Trophoblast cell (in vitro differentiated cells and primary cell): ENCODE results near the gene SSBP3.

Source experiments
- DNase-seq, 2 donors: peaks; one replicate each; pipeline ENCODE4 v3.0.0-alpha.2; 2016
- H2AFZ ChIP-seq: 2 replicates; pipeline ENCODE4 v1.6.1; 2013; ENCODE audit warnings: low read length, moderate library complexity, mild to moderate bottlenecking; ENCODE audit not compliant: insufficient read depth, poor library complexity
- H2AK5ac ChIP-seq: 2 replicates; pipeline ENCODE4 v1.6.1; 2013; ENCODE audit warnings: mild to moderate bottlenecking, low read length
- H2BK120ac ChIP-seq: 2 replicates; pipeline ENCODE4 v1.6.1; 2013; ENCODE audit warnings: low read length, mild to moderate bottlenecking, moderate library complexity; ENCODE audit not compliant: insufficient read depth, poor library complexity
- H2BK12ac ChIP-seq: 2 replicates; pipeline ENCODE4 v1.6.1; 2013; ENCODE audit warnings: mild to moderate bottlenecking, low read length, moderate library complexity
- H2BK5ac ChIP-seq: 2 replicates; pipeline ENCODE4 v1.6.1; 2013; ENCODE audit warnings: low read length, low read depth, moderate library complexity, mild to moderate bottlenecking; ENCODE audit not compliant: poor library complexity
- H3K14ac ChIP-seq: 2 replicates; pipeline ENCODE4 v1.6.1; 2013; ENCODE audit warnings: mild to moderate bottlenecking, low read length
- H3K18ac ChIP-seq: 2 replicates; pipeline ENCODE4 v1.6.1; 2013; ENCODE audit warnings: mild to moderate bottlenecking, low read length
- H3K23ac ChIP-seq: 2 replicates; pipeline ENCODE4 v1.6.1; 2013; ENCODE audit warnings: low read length
- H3K27ac ChIP-seq: 2 replicates; pipeline ENCODE4 v1.5.1; 2013; ENCODE audit warnings: low read depth, mild to moderate bottlenecking, inconsistent platforms, low read length, moderate library complexity
- H3K27me3 ChIP-seq: 2 replicates; pipeline ENCODE4 v1.6.1; 2013; ENCODE audit warnings: inconsistent platforms, mild to moderate bottlenecking, low read length, moderate library complexity; ENCODE audit not compliant: insufficient read depth
- H3K36me3 ChIP-seq, 2 experiments: 1 replicate in 1 of 2; 2 replicates in 1 of 2; pipeline ENCODE4 v1.6.1; 2013; ENCODE audit warnings: low read length in 2 of 2, mild to moderate bottlenecking in 2 of 2, moderate library complexity in 1 of 2; ENCODE audit not compliant: insufficient read depth in 2 of 2, control insufficient read depth in 1 of 2
- H3K4ac ChIP-seq: 2 replicates; pipeline ENCODE4 v1.6.1; 2013; ENCODE audit warnings: low read depth, mild to moderate bottlenecking, low read length, moderate library complexity
- H3K4me1 ChIP-seq, 2 experiments: 1 replicate in 1 of 2; 2 replicates in 1 of 2; pipeline ENCODE4 v1.6.1; 2013; ENCODE audit warnings: low read length in 2 of 2, mild to moderate bottlenecking in 2 of 2, moderate library complexity in 1 of 2; ENCODE audit not compliant: insufficient read depth in 2 of 2, control insufficient read depth in 1 of 2
- H3K4me2 ChIP-seq: 2 replicates; pipeline ENCODE4 v1.6.1; 2013; ENCODE audit warnings: inconsistent platforms, mild to moderate bottlenecking, low read length, moderate library complexity
- H3K4me3 ChIP-seq: 2 replicates; pipeline ENCODE4 v1.5.1; 2013; ENCODE audit warnings: mild to moderate bottlenecking, low read depth, low read length, inconsistent platforms
- H3K79me1 ChIP-seq: one replicate; pipeline ENCODE4 v1.6.1; 2013; ENCODE audit warnings: low read length
- H3K79me2 ChIP-seq: 2 replicates; pipeline ENCODE4 v1.6.1; 2013; ENCODE audit warnings: low read length, mild to moderate bottlenecking; ENCODE audit not compliant: control insufficient read depth, insufficient read depth, poor library complexity
- H3K9ac ChIP-seq: 2 replicates; pipeline ENCODE4 v1.6.1; 2013; ENCODE audit warnings: mild to moderate bottlenecking, low read length
- H3K9me3 ChIP-seq: 2 replicates; pipeline ENCODE4 v1.6.1; 2013; ENCODE audit warnings: low read depth, mild to moderate bottlenecking, control low read depth, inconsistent platforms, low read length; ENCODE audit not compliant: insufficient read depth
- H4K12ac ChIP-seq: 2 replicates; pipeline ENCODE4 v1.6.1; 2013; ENCODE audit warnings: low read depth, mild to moderate bottlenecking, low read length, moderate library complexity
- H4K8ac ChIP-seq: 2 replicates; pipeline ENCODE4 v1.6.1; 2013; ENCODE audit warnings: low read depth, mild to moderate bottlenecking, low read length, moderate library complexity
- H4K91ac ChIP-seq: one replicate; pipeline ENCODE4 v1.6.1; 2013; ENCODE audit warnings: low read depth, mild to moderate bottlenecking, low read length, moderate library complexity
- WGBS: extraction: QIAGEN DNeasy Blood & Tissue Kit; methylation state at CpG from one replicate; pipeline ENCODE4 v1.1.7; 2013; ENCODE audit warnings: missing lambda C conversion rate; ENCODE audit not compliant: insufficient read length, insufficient coverage; ENCODE audit errors: extremely low coverage; 5-methylcytosine and 5-hydroxymethylcytosine counted together

The SSBP3 gene

GRCh38 chr1:54404939-54405897 is 976 bp downstream of the SSBP3 start:
- Histone ChIP-seq H3K79me2 (peaks cover 25% of the 10 kb centered on the region), H4K91ac (peak overlapping the region; percentile 59), H3K36me3 (peaks cover 4 to 17% of the 10 kb centered on the region in 2 experiments), H2BK120ac (peak overlapping the region; percentile 10), H2AFZ (peak overlapping the region; percentile 54), H2AK5ac (peak overlapping the region; percentile 4), H3K4me2 (peak overlapping the region; percentile 70), H3K9ac (peak overlapping the region; percentile 75), H4K8ac (peak overlapping the region; percentile 7), H3K18ac (peak overlapping the region; percentile 50), H3K4ac (peak overlapping the region; percentile 97), H3K4me1 (peaks cover 30 to 37% of the 10 kb centered on the region in 2 experiments), H3K9me3 (no peaks in the 10 kb centered on the region), H2BK12ac (no peak overlapping the region), H3K4me3 (peak overlapping the region; percentile 90), H3K27me3 (no peaks in the 10 kb centered on the region), H3K79me1 (peaks cover 37% of the 10 kb centered on the region), H3K23ac (no peak overlapping the region), H2BK5ac (peak overlapping the region; percentile 58), H4K12ac (no peak overlapping the region), H3K14ac (peak overlapping the region; percentile 34), H3K27ac (peak overlapping the region; percentile 41)
- peak in 1 of 2 donors; percentile 29 for DNase-seq
- no CpG with 5 or more reads among the region's 92 CpGs for WGBS

- no CpG with 5 or more reads among the region's 11 CpGs for whole genome bisulfite sequencing
- H4K8ac ChIP-seq: no peak overlapping the region
These were observed 1.9 kb downstream of the SSBP3 start for GRCh38 chr1:54404263-54404662.

DNA sequence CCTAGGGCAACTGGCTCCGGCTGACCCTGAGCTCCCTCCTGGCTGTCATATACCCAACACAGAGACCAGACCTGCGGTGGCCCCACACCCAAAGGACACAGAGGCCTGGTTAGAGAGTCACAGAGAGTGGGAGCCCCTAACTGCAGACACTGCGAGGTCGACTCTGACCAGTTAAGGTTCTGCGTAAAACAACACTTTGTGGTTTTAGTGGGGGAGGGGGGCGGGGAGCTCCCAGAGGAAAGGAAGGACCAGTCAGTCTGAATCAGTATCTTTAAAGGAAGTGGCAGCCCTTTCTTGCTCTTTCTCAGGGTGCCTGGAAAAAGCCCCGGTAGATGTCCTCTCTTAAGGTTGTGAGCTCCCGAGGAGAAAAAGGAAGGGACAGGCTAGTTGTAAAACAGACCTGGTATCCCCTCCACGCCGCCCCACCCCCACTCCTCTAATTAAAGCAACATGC is 2.4 kb downstream of the SSBP3 start:
- no peak overlapping the region for H2AK5ac ChIP-seq
- WGBS: no CpG with 5 or more reads among the region's 10 CpGs

More at GRCh38 chr1:54404263-54404662, 1.9 kb downstream of the SSBP3 start:
- peak overlapping the region; percentile 70 for H3K4me2 ChIP-seq
- H3K14ac ChIP-seq: peak overlapping the region; percentile 24
- peaks cover 23 to 29% of the 10 kb centered on the region in 2 experiments for H3K4me1 ChIP-seq
- H3K79me2 ChIP-seq: peaks cover 25% of the 10 kb centered on the region
- H2BK5ac ChIP-seq: peak overlapping the region; percentile 2
- peak overlapping the region; percentile 31 for H3K9ac ChIP-seq
- no peak overlapping the region for H3K27ac ChIP-seq
- no peak overlapping the region for H4K12ac ChIP-seq
- H3K36me3 ChIP-seq: peaks cover 5 to 23% of the 10 kb centered on the region in 2 experiments
- no peaks in the 10 kb centered on the region for H3K9me3 ChIP-seq
- H2BK12ac ChIP-seq: no peak overlapping the region
- H3K27me3 ChIP-seq: no peaks in the 10 kb centered on the region
- peak overlapping the region; percentile 22 for H3K18ac ChIP-seq
- no peak for DNase-seq
- H3K79me1 ChIP-seq: peaks cover 33% of the 10 kb centered on the region
- no peak overlapping the region for H2BK120ac ChIP-seq
- H2AFZ ChIP-seq: no peak overlapping the region
- H3K23ac ChIP-seq: no peak overlapping the region
- no peak overlapping the region for H2AK5ac ChIP-seq
- no peak overlapping the region for H4K91ac ChIP-seq
- H3K4me3 ChIP-seq: no peak overlapping the region
- H3K4ac ChIP-seq: peak overlapping the region; percentile 53

GRCh38 chr1:54403405-54403804 is 2.8 kb downstream of the SSBP3 start:
- no peak overlapping the region for H2AK5ac ChIP-seq
- peaks cover 26% of the 10 kb centered on the region for H3K79me1 ChIP-seq
- no peak overlapping the region for H3K18ac ChIP-seq
- H4K91ac ChIP-seq: no peak overlapping the region
- H3K9ac ChIP-seq: no peak overlapping the region
- peak overlapping the region; percentile 27 for H3K4me3 ChIP-seq
- H2BK12ac ChIP-seq: no peak overlapping the region
- no peak overlapping the region for H3K23ac ChIP-seq
- peak overlapping the region; percentile 17 for H3K4ac ChIP-seq
- DNase-seq: no peak
- no peak overlapping the region for H3K14ac ChIP-seq
- no peak overlapping the region for H3K27ac ChIP-seq
- WGBS: no CpG with 5 or more reads among the region's 9 CpGs
- H2AFZ ChIP-seq: no peak overlapping the region
- H3K27me3 ChIP-seq: no peaks in the 10 kb centered on the region
- no peak overlapping the region for H4K12ac ChIP-seq
- H3K79me2 ChIP-seq: peaks cover 27% of the 10 kb centered on the region
- H3K4me2 ChIP-seq: peak overlapping the region; percentile 70
- H3K4me1 ChIP-seq: peaks cover 16 to 21% of the 10 kb centered on the region in 2 experiments
- H3K9me3 ChIP-seq: no peaks in the 10 kb centered on the region
- H2BK5ac ChIP-seq: no peak overlapping the region
- H4K8ac ChIP-seq: no peak overlapping the region
- H2BK120ac ChIP-seq: no peak overlapping the region
- H3K36me3 ChIP-seq: peaks cover 12 to 31% of the 10 kb centered on the region in 2 experiments

More for the DNA sequence above, 2.4 kb downstream of the SSBP3 start:
- no peak overlapping the region for H4K91ac ChIP-seq
- H2BK12ac ChIP-seq: no peak overlapping the region
- H3K79me2 ChIP-seq: peaks cover 25% of the 10 kb centered on the region
- peaks cover 28% of the 10 kb centered on the region for H3K79me1 ChIP-seq
- peak overlapping the region; percentile 70 for H3K4me2 ChIP-seq
- no peak overlapping the region for H2BK5ac ChIP-seq
- DNase-seq: no peak
- H3K4ac ChIP-seq: no peak overlapping the region
- H3K23ac ChIP-seq: no peak overlapping the region
- H4K12ac ChIP-seq: no peak overlapping the region
- H2BK120ac ChIP-seq: no peak overlapping the region
- no peaks in the 10 kb centered on the region for H3K9me3 ChIP-seq
- H3K27me3 ChIP-seq: no peaks in the 10 kb centered on the region
- peak overlapping the region; percentile 4 for H4K8ac ChIP-seq
- H3K36me3 ChIP-seq: peaks cover 9 to 28% of the 10 kb centered on the region in 2 experiments
- no peak overlapping the region for H3K9ac ChIP-seq
- no peak overlapping the region for H3K18ac ChIP-seq
- H3K4me3 ChIP-seq: peak overlapping the region; percentile 27
- H2AFZ ChIP-seq: no peak overlapping the region
- no peak overlapping the region for H3K14ac ChIP-seq
- peaks cover 19 to 25% of the 10 kb centered on the region in 2 experiments for H3K4me1 ChIP-seq
- H3K27ac ChIP-seq: no peak overlapping the region
